HT1080 (cell line): ENCODE results near the gene SRC. TPM values are rescaled to one million over a fixed set of nuclear protein-coding genes. Genes with fewer than 3 reads are reported as not detected.

Experiments
- DNase-seq: peaks from one replicate; pipeline ENCODE4 v3.0.0-alpha.2; 2015; ENCODE audit warnings: low read depth
- total RNA-seq: library from RNA; depleted of rRNA; stranded (reverse); fragments of >200 nt; shearing (Covaris generic); gene quantifications from 2 replicates; pipeline ENCODE4 v1.2.3, GENCODE V29; 2014

The SRC gene
- total RNA-seq, 1 experiment from 2014 or later = 13.9 TPM

DNA sequence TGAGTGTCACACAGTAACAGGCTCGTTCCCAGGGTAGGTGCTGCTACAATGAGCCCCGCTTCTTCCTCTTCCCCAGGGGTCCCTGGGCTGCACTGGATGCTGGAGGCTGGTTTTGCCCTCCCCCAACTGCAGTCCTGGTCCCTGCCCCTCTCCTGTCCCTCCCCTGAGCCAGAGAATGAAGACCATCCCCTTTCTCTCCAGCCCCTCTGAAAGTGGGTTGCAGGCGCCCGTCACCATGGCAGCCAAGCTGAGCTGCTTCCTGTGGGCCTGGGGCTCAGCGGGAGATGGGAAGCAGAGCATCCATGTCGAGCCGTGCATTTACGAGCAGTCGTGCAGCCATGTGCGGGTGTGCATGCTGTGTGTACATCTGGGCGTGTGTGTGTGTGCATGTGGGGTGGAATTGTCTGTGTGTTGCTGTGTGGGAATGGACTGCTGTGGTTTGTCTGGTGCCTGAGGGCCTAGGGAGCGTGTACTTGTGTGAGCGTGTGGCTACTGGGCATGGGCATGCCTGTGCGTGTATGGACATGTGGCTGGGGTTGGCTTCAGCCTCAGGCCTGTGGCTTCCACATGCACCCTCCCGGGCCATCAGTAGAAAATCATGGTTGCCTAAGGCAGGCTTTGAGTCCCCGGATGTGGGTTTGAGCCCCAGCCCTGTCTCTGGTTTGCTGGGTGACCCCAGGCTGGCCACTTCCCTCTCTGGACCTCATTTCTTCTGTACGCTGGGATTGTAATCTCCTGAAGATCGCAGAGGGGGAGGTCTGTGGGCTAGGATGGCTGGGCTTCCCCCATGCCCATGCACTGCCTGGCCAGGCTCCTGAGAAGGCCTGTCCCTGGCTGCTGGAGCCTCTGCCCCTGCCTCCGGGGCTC is 48.8 kb downstream of the SRC start:
- no peak for DNase-seq

DNA sequence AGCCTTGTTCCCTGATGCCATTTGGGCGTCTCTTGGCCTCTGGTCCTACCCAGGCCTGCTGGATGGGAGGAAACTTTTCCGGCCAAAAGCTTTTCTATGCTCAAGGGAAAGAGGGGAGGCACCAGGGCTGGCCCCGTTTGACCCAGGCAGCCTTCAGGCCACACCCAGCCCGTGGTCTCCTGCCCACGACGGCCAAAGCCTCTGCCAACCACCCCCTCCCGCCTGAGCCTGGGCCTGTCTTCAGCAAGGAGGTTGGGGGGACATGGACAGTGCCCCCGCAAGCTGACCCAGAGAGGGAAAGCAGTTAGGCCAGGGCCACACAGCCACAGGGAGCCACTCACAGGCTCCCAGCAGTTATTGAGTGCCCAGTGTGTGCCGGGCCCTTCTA is 49.5 kb downstream of the SRC start:
- DNase-seq = no peak

DNA sequence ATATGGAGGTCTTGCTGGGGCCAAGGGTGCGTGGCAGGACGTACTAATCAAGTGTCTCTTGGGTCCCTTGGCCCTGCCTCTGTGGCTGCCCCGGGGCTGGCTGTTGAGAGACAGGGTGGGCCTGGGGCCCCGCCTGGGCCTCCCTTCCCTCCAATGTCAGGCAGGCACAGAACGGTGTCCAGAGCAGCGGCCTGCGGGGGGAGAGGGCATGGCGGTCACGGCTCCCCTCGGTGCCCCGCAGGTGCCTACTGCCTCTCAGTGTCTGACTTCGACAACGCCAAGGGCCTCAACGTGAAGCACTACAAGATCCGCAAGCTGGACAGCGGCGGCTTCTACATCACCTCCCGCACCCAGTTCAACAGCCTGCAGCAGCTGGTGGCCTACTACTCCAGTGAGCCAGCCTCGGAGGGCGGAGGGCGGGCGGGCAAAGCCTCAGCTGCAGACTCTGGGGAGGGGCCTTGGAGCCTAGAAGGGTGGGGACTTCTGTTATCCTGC is 50.0 kb downstream of the SRC start:
- DNase-seq = no peak

DNA sequence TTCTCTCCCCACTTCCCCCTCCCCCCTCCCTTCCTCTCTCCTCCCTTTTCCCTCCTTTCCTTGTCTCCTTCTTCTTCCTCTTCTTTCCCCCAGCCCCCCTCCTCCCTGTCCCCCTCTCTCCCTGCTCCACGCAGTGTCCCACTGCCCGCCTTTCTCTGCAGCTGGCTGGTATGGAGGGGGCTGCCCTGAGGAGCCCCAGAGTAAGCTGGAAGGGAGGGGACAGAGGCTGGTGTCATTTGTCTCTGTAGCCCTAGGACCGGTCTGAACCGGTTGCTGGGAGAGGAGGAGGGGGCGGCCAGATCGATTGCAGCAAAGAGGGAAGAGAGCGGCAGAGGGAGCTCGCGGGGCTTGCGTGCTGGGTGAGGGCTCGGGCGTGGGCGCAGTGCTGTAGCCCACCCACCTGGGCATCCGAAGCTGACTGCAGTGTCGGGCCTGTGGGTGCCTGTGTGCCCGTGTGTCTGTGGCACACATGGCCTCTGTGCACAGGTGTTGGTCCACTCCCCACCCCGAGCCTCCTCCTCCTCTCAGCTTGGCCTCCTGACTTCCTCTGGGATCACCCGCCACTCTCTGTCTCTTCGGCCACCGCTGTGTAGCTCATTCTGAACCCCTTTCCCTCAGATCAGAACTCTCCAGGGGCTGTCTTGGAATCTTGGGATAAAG is 50.6 kb downstream of the SRC start:
- no peak for DNase-seq

DNA sequence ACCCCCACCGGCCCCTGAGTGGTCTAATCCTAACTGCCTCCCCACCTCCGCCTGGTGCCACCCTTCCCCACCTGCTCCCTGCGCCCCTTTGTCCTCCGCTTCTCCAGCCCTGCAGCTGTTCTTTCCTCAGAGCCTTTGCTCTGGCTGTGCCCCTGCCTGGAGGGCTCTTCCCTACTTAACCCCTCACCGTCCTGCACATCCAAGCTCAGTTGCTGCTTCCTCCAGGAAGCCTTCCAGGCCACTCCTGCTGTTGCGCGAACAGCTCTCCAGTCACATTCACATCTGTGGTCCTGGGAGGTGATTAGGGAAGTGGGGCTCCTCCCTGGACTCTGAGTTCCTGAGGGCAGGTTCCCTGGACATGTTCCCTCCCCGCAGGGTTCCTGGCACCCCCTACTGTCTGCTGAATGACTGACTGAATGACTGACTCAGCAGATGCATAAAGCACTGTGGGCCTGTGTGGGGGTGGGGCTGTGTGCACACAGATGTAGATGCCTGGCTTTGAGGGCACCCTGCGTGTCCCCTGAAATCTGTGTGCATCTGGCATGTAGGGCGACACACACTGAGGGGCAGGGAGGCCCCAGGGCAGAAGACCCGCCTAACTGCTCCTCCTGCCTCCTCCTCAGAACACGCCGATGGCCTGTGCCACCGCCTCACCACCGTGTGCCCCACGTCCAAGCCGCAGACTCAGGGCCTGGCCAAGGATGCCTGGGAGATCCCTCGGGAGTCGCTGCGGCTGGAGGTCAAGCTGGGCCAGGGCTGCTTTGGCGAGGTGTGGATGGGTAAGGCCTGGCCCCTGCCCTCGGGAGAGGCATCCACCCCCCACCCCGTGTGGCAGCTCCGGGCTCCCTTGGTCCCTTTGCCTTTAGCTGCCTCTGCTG is 51.4 kb downstream of the SRC start:
- DNase-seq = peak; percentile 40

DNA sequence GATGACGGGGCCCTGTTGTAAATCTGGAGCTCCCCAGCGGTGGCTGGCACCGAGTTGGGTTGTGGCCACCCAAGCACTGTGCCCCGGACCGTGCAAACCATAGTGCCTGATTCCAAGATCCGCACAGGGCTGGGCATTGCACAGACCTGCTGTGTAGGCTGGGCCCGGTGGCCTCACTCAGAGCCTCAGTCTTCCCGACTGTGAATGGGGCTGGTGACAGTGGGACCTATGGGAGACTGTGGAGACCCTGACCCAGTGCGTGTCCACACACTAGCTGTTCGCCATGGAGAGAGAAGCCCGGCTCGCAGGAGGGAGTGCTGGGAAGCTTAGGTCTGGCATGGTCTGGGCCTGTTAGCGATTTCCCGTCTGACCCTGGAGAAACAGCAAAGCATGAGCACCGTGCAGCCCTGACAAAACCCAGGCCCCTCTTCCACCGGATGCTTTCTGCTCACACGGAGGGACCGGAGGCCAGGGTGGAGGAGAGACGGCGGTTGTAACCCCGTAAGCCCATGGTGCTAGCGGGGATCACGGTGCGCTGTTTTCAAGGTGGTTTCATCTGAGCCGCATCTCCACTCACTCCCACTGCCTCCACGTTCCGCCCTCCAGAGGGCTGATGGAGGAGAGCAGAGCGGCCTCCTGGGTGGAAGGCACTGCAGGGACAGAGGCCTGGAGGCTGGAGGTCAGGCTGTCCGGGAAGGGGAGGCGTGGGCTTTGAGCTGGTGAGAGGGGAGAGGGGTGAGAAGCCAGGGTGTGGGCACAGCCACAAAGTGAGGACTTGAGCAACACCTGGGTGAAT is 52.2 kb downstream of the SRC start:
- DNase-seq = no peak

DNA sequence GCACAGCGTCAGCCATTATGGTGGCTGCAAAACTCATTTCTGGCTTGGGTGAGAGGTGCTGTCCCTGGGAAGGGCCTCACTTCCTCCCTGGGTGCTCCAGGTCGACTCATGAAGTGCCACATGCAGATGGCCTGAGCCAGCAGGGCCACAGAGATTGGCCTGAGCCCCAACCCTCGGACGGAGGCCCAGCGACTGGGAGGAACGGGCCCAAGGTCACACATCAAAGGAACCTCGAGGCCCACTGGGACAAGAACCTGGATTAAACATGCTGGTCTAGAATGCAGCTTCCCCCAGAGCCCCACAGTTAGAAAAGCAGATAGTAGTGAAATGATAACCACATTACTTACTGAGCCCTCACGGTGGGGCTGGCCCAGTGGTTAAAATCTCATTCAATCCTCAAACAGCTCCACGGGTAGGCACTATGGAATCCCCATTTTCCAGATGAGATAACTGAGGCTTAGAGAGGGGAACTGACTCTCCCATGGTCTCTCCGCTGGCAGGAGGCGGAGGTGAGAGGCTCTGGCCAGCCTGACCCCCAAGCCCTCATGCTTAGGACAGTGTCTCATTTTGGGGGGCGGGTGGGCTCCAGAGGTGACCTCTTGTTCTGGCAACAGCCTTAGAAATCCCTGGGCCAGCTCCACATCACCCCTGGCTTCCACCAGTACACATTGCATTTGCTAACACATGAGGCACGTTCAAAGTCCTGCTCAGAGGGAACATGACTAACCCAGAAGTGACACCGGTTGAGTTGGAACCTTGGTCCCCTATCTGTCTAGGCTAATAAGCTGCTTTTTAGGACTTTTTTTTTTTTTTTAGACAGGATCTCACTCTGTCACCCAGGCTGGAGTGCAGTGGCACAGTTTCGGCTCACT is 53.0 kb downstream of the SRC start:
- no peak for DNase-seq

DNA sequence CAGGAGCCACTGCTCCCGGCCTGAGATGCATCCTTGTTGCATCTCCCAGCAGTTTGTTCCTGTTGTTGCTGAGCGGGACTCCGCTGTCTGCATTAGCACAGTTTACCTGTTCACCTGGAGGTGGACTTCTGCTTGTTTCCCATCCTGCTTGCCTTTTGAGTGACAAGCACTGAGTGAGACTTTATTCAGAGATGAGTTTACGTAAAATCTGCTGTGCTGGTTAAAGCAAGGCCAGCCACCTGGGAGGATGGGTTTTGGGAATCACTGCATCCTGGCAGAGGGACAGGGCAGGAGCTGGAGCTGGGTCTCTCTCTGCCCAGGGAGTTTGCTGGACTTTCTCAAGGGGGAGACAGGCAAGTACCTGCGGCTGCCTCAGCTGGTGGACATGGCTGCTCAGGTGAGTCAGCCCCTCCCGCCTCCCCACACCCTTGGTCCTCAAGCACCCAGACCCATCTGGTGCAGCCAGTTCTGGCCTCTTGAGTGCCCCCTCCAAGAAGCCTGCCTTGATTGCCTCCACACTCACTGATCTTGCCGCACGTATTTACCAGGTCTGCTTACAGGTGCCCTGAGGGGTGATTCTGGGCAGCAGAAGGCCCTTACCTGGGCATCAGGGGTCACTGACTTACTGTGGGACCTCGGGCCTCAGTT is 55.5 kb downstream of the SRC start:
- DNase-seq = no peak

DNA sequence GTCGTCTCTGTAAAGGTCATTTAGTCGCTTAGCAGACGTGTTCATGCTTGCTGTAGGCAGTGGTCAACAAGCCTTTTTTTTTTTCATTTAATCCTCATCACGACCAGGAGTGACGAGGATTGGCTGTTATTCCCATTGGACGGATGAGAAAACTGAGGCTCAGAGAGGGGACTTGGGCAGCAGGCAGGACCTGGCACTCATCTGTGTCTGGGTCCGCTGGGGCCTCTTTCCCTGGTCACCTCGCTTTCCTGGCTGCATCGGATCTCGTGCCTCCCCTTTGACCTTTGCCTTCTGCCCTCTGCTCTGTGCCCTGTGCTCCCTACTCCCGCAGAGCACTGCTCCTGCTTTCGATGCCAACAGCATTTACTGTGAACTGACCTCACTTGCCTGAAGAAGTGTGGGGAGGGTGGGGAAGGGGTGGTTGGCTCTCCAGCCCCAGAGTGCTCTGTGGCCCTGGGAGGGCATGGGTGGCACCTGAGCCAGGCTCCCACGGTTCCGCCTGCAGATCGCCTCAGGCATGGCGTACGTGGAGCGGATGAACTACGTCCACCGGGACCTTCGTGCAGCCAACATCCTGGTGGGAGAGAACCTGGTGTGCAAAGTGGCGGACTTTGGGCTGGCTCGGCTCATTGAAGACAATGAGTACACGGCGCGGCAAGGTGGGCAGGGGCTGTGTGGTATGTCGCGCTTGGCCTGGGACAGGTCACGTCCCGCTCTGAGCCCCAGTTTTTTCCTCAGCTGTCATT is 56.2 kb downstream of the SRC start:
- DNase-seq = no peak

DNA sequence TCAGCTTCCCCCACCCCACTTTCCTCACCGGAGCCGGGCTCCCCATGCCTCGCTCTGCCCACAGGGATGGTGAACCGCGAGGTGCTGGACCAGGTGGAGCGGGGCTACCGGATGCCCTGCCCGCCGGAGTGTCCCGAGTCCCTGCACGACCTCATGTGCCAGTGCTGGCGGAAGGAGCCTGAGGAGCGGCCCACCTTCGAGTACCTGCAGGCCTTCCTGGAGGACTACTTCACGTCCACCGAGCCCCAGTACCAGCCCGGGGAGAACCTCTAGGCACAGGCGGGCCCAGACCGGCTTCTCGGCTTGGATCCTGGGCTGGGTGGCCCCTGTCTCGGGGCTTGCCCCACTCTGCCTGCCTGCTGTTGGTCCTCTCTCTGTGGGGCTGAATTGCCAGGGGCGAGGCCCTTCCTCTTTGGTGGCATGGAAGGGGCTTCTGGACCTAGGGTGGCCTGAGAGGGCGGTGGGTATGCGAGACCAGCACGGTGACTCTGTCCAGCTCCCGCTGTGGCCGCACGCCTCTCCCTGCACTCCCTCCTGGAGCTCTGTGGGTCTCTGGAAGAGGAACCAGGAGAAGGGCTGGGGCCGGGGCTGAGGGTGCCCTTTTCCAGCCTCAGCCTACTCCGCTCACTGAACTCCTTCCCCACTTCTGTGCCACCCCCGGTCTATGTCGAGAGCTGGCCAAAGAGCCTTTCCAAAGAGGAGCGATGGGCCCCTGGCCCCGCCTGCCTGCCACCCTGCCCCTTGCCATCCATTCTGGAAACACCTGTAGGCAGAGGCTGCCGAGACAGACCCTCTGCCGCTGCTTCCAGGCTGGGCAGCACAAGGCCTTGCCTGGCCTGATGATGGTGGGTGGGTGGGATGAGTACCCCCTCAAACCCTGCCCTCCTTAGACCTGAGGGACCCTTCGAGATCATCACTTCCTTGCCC is 57.4 kb downstream of the SRC start:
- no peak for DNase-seq

DNA sequence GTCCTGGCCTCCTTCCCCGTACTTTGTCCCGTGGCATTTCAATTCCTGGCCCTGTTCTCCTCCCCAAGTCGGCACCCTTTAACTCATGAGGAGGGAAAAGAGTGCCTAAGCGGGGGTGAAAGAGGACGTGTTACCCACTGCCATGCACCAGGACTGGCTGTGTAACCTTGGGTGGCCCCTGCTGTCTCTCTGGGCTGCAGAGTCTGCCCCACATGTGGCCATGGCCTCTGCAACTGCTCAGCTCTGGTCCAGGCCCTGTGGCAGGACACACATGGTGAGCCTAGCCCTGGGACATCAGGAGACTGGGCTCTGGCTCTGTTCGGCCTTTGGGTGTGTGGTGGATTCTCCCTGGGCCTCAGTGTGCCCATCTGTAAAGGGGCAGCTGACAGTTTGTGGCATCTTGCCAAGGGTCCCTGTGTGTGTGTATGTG is 58.5 kb downstream of the SRC start:
- no peak for DNase-seq

DNA sequence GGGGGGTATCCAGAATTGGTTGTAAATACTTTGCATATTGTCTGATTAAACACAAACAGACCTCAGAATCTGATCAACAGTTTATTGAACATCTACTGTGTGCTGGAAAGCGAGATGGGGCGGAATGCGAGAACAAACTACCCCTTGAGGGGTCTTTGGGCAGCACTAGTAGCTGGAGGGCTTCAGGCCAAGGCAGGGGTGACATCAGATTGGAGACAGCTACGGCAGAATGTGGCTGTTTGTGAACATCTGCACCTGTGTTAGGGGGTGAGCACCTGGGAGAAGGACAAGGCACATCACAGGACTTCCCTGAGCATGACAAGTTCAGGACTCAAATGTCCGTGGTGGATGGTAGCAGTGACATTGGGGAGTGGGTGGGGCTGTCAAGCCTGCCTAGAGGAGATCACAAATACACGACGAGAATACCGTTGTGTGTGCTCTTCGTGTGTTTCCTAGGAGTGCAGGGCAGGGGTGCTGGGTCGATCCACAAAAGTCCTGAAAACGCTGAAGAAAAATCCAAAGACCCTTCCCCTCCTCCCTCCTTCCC is 59.5 kb downstream of the SRC start:
- no peak for DNase-seq

DNA sequence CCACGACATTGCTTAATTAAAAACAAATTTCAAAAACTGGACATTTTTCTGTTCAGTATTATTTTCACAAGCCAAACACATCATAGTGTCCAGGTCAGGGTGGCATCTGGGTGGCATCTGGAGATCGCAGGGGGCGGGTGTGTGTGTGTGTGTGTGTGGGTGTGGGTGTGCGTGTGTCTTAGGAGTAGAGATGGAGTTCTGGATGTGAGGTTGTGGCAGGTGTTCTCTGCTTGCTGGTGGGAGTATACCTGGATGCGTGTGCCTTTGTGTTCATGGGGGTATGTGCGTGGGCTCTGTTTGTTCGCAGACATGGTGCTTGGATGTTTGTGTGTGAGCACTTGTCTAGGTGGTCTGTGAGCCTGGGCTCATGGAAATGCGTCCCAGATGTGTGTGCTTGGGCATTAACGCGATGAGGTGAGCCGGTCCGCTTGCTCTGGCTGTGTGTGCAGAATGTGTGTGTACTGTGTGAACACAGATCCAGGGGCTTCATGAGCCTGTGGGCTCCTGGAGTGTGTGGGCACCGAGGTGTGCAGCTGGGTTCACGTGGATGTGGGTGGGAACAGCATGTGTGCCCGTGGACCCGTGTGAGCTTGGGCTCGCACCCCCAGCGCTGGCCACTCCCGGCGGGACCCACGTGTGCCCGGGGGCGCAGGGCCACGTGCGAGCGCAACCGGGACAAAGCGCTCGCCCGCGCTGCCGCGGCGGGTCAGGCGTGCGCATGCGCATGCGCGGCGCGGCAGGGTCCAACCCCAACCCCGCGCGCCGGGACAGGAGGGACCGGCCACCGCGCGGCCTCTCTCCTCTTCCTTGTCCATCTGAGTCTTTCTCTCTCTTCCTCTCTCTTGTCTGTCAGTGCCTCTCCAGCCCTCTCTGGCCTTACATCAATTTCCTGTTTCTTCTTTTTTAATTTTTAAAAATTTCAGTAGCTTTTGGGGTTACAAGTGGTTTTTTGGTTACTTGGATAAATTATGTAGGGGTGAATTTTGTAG is 60.4 kb downstream of the SRC start:
- DNase-seq = peak; percentile 50

DNA sequence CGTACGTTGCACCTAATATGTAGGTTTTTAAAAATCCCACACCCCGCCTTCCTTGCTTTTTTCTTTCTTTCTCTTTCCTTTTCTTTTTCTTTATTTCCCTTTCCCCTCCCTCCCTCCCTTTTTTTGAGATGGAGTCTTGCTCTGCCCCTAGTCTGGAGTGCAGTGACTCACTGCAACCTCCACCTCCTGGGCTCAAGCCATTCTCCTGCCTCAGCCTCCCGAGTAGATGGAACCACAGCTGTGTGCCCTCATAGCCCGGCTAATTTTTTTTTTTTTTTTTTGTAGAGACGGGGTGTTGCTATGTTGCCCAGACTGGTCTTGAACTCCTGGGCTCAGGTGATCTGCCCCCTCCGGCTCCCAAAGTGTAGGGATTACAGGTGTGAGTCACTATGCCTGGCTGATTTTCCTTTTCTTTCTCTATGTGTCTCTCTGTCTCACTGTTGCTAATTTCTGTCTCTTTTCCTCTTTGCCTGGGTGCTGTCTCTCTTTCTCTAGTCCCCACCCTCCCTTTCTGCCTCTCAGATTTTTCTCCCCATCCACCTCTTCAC is 61.2 kb downstream of the SRC start:
- peak; percentile 36 for DNase-seq

DNA sequence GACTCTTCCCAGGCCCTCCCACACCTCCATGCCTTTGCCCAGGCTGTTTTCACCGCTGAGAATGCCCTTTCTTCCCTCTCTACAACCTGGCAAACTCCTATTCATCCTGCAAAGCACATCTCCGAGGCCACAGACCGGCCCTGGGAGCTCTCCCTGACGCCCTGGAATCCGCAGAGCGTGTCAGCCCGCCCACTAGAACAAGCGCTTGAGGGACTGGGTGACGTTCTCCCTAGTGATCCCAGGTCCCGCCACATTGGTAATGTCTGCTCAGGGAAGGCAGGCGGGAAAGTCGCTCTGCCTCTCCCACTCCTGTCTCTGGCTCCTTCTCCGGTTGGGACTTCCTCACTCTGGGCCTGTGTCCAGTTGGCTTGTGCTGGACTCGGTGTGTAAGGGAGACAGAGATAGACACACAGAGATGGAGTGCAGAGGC is 61.6 kb downstream of the SRC start:
- no peak for DNase-seq
